ENCODE measurements around the gene CCL5.

- no peak for TF ChIP-seq CTCF (IDR thresholded peaks at IDR 0.05)
- TF ChIP-seq POLR2A (IDR thresholded peaks at IDR 0.05) = no peak
Observed at GRCh38 chr17:35903451-35903850, 23.3 kb upstream of the CCL5 start.
